Mammary epithelial cell (primary cell): ENCODE data around the gene CHPF2.

Experiments used
- EZH2 ChIP-seq: IDR thresholded peaks from 2 replicates; pipeline ENCODE4 v1.6.1; 2012; ENCODE audit warnings: low read length, inconsistent platforms, borderline replicate concordance
- TF ChIP-seq, protein P1 (sequence below), 2 donors: IDR thresholded peaks in 1 of 2; conservative IDR thresholded peaks in 1 of 2; 2 replicates each; pipeline ENCODE4 v1.5.1; 2011 to 2012; ENCODE audit warnings: inconsistent platforms in 2 of 2, low read length in 2 of 2, mild to moderate bottlenecking in 2 of 2, control low read depth in 1 of 2, low read depth in 1 of 2; ENCODE audit not compliant: insufficient read depth in 1 of 2; ENCODE audit errors: extremely low read depth in 1 of 2

DNA sequence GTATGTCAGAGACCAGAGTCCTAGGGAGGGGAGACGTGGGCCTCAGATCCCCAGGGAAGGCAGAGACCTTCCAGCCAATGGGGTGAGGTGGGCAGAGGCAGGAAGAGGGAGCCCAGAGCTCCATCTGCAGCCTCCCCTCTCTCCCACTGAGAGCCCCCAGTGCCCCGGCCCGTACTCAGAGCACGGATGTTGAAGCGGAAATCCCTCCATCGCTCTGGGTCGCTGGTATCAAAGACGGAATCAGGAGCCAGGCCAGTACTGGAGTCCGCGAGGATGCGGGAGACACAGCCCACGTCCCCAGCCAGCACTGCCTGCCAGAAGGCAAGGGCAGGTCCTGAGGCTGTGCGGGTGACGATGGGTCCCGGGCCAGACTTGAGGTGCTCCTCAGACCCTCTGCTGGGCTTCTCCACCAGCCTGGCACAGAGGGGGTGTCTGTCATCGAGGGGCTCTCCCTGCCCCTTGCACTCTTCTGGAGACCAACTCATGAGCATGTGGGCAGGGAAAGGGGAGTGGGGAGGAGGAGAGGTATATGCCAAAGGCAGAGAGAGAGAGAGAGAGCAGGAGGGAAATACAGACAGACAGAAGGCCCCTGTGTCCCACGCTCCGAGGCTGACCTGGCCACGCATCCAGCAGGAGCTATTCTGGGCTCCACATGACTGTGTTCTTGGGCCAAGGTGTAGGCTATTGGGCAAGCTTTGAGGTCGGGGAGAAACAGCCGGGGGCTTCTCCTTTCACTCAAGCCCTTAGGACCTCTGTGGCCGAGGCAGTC is 45.5 kb upstream of the CHPF2 start, which contains the start of gene ASB10:
- TF ChIP-seq, protein P1, sequence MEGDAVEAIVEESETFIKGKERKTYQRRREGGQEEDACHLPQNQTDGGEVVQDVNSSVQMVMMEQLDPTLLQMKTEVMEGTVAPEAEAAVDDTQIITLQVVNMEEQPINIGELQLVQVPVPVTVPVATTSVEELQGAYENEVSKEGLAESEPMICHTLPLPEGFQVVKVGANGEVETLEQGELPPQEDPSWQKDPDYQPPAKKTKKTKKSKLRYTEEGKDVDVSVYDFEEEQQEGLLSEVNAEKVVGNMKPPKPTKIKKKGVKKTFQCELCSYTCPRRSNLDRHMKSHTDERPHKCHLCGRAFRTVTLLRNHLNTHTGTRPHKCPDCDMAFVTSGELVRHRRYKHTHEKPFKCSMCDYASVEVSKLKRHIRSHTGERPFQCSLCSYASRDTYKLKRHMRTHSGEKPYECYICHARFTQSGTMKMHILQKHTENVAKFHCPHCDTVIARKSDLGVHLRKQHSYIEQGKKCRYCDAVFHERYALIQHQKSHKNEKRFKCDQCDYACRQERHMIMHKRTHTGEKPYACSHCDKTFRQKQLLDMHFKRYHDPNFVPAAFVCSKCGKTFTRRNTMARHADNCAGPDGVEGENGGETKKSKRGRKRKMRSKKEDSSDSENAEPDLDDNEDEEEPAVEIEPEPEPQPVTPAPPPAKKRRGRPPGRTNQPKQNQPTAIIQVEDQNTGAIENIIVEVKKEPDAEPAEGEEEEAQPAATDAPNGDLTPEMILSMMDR (conservative IDR thresholded peaks at IDR 0.05 in 1 of 2, IDR thresholded peaks at IDR 0.05 in 1 of 2; ENCODE audit: extremely low read depth in 1 of 2, insufficient read depth in 1 of 2, low read depth in 1 of 2, low read length in 2 of 2) = no peak
- TF ChIP-seq EZH2 = no peak
